Stimulated activated CD8-positive, alpha-beta memory T cell treated with anti-CD3 and anti-CD28 coated beads, Interleukin-7, amount 100 ng/mL, for 48 hours (primary cell): ENCODE results near the gene CIAO2B.
"Not testable (repeated sequence)": the region's sequence is repeated elsewhere in the genome, so short reads cannot be mapped to it uniquely, and the experiment has no call there.

Experiments
- DNase-seq, 2 donors: peaks; one replicate each; pipeline ENCODE4 v3.0.0-alpha.2; 2020; ENCODE audit warnings: low read depth in 1 of 2; ENCODE audit errors: extremely low read depth in 1 of 2

The CIAO2B gene

DNA sequence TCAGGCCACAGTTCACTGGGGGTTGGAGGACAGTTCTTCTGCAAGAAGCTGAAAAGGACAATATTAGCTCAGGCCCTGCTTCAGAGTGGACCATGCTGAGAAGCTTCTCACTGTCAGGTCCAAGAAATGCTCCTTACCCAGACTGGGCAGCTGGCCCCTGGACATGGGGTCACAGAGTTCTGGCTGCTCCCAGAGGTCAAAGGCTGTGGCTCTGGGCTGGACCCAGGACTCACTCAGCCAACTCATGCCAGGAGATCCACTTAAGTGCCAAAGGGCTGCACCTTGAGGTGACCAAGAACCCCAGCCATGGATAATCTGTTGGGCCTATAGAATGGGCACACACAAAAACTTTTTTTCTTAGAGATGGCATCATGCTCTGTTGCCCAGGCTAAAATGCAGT is 5.2 kb upstream of the CIAO2B start:
- DNase-seq, result no peak

DNA sequence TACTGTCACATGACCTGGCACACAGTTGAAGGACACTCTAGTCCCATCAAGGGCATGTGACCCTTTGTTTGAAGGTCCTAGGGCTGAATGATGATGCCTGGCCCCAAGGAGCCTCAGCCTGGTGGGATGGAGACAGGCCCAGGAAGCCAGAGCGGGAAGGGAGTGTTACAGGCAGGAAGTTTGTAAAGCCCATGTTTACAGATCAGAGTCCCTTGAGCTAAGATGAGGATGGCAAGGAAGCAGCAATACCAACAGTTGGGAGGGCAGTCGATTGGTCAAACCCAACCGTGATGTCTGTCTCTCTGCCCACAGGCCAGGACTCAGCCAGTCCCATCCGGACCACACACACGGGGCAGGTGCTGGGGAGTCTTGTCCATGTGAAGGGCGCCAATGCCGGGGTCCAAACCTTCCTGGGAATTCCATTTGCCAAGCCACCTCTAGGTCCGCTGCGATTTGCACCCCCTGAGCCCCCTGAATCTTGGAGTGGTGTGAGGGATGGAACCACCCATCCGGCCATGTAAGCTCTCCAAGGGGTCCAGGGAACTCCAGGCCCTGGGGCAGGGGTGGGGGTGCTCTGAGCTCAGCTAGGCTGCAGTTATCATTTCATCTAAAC is 3.6 kb upstream of the CIAO2B start:
- no peak for DNase-seq

DNA sequence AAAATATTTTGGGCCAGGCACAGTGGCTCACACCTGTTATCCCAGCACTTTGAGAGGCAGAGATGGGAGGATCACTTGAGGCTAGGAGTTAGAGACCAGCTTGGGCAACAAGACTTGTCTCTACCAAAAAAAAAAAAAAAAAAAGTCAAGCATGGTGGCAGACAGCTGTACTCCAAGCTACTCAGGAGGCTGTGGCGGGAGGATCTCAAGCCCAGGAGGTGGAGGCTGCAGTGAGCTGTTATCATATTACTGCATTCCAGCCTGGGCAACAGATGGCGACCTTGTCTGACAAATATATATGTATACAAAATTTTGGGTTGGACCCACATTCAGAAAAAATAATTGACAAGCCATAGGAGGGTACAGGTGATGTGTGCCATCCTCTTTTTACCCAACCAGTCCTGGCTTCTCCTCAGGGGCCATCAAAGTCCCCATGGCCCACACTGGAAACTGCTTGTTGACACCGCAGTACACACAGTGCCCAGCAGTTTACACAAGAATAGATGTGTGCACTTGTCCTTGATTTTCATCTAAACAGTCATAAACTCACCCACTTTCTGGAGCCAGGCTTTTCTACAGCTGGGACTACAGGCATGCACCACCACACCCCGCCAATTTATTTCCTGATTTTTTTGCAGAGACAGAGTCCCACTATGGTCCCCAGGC is 2.8 kb upstream of the CIAO2B start:
- no peak for DNase-seq

DNA sequence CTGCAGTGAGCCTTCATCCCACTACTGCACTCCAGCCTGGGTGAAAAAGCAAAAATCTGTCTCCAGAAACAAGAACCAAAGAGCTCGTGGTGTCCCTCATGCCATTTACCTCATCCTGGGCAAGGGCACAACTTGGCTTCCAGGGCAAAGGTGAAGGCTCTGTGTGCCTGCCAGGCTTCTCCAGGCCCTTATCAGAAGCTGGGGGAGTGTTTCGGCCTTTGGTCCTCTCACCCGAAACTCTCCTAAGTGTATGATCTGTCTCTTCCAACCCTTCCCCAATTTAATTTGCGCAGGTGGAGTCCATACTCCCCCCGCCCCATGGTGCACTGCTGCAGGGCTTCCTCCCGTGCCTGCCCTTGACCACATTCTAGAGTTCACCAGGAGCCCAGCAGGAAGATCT is 2.3 kb upstream of the CIAO2B start:
- DNase-seq, result no peak

DNA sequence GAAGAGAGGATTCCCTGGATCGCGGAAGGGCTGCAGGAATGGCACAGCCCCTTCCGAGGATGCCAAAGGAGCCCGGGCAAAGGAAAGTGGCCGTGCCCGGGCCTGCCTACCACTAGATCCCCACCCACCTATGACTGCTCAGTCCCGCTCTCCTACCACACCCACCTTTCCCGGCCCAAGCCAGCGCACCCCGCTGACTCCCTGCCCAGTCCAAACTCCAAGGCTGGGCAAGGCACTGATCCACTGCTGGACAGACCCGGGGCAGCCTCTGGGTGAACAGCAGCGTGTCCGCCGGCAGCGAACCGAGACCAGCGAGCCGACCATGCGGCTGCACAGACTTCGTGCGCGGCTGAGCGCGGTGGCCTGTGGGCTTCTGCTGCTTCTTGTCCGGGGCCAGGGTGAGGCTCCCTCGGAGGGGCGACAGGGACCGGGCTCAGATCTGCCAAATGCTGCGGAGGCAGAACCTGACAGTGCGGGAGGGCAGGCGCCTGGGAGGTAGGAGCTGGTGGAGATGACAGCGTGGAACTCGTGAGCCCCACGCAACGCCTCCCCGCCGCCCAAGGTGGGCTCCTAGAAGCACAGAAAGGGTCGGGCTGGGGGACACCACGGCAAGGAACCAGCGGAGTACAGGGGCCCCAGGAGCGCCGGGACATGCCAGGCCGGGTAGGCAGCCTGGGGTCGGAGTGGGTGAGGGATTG is 1.3 kb upstream of the CIAO2B start, which contains the start of gene CES2:
CES2 (plus strand) TSS at position 203 of the 698 bp plus-strand sequence; CDS start at position 323, 120 bp downstream.
- no peak for DNase-seq

DNA sequence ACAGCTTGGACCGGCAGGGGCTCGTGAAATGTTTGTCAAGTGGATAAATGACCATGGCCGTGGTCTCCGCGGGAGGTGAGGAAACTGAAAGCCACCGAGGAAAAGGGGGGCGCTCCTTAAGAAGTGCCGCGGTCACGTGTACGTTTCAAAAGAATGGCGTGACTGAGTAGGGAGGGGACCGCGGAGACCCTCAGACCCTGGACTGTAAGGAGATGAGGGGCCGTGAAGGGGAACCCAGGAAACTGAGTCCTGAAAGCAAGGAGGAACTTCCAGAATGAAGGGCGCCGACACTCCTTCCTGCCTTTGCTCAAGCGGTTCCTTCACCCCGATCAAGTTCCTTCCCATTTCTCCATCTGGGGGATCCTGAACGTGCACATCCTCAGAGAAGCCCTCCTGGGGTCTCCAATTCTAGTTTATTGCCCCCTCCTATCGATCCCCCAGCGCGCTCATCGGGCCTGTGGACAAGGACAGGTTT is 674 bp upstream of the CIAO2B start:
- DNase-seq, result not testable (repeated sequence)

DNA sequence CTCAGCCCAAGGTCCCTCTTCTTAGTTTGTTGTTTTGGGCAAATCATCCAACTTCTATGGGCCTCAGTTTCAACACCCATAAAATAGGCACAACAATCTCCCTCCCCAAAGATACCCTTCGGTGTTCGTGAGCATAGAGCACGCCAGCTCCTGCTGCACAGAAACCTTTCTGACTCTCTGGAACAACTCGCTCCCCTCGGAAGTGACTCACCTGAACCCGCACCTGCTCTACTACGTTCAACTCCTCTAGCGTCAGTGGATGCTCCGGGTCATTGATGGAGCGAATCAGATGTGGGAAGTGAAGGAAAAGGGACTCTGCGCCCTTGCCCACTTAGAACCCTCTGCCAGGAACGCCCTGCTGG is 445 bp downstream of the CIAO2B start:
- DNase-seq, result peak in 1 of 2 donors; percentile 49

DNA sequence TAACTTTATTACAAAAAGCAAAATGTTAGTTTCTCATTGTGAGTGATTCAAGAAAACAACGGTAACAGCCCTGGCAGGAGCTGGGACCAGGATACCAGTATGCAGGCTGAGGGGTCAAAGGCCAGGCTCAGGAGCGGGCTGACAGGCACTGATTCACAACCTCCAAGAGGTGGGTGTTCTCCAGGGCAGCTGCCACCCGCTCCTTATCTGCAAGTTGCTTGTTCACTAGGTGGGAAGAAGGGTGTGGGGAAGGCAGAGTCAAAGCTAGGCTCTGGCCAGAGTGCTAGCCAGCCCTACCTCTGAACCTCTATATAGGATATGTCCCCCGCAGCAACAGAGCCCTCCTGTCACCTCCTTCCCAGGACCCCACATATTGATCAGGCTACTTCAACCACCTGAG is 2.1 kb downstream of the CIAO2B start:
- no peak for DNase-seq

DNA sequence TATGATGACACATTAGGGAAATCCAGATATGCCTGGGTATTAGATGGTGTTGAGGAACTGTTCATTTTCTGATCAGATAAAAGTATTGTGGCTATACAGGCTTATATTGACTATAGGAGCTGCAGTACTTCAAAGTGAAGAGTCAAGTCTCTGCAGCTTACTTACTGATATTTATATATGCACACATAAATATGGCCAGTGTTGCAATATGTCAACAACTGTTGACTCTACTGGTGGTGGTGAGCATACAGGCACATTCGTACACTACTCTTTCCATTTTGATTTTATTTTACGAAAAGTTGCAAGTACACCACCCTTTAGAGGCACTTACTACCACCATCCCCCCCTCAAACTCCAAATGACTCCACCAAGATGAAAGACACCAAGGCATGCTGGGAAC is 2.5 kb downstream of the CIAO2B start:
- no peak for DNase-seq

DNA sequence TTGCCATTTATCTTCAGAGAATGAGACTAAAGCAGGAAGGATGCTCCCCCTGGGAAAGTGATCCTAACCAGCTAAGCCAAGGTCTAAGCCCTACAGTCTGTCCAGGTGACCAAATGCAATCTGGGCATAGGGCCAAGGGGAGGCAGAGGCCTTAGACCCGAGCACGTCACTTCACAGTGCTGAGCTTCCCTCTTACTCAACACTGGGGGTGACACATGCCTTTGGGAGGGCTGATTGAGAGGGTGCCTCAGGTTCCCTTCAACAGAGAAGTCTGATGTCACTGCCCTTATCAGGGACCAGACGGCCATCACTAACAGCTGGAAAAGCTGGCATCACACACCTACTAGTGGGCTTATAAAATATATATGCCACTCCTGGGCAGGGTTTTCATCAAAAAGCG is 4.0 kb downstream of the CIAO2B start:
- DNase-seq, result no peak

DNA sequence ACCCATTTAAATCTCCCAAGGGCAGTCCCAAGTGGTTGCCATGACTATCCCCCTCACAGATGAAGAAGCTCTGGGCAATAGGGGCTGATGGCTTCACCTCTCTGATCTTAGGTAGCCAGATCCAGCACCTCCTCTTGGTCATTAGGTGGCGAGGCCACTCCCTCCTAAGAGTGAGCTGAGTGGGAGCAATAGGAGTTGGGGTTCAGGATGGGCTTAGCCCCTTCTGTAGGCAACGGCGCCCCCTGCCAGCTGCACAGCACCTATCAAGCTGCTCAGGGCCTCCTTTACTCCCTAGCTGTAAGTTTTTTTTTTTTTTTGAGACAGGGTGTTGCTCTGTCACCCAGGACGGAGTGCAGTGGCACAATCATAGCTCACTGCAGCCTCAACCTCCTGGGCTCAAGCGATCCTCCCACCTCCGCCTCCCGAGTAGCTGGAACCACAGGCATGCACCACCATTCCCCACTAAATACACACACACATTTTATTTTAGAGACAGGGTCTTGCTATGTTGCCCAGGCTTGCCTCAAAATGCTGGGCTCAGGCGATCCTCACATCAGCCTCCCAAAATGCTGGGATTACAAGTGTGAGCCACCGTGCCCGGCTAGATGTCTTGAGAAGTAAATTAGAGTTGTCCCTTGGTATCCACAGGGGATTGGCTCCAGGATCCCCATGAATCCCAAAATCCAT is 5.4 kb downstream of the CIAO2B start:
- DNase-seq, result no peak

DNA sequence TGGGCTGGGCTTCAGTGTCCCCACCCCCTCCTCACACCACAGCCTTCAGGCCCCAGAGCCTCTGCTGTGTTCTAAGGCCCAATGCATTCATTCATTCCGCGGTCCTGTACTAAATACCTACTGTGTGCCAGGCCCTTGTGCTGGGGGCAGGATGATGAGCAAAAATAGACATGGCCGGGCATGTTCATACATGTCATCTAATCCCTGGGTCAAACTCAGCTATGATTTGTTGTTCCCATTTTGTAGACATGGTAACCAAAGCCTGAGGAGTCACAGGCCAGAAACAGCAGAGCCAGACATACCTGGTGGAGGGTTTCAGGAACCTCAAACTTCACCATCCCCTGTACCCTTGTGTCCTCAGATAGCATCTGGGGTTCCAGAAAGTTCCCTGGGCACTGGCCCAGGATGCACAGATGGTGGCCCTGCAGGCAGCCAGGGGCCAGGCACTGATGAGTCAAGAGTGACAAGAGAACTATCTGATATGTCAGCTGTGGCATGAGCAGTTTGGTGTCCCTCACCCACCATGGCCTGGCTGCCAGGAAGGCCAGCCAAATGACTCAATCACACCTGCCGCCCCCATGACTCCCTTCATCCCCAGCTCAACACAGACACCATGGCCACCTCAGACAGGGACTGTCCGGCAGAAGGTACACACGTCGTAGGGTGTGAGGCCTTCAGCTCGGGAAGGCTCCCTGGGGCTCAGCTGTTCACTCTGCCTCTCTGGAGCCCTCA is 6.1 kb downstream of the CIAO2B start:
- no peak for DNase-seq

DNA sequence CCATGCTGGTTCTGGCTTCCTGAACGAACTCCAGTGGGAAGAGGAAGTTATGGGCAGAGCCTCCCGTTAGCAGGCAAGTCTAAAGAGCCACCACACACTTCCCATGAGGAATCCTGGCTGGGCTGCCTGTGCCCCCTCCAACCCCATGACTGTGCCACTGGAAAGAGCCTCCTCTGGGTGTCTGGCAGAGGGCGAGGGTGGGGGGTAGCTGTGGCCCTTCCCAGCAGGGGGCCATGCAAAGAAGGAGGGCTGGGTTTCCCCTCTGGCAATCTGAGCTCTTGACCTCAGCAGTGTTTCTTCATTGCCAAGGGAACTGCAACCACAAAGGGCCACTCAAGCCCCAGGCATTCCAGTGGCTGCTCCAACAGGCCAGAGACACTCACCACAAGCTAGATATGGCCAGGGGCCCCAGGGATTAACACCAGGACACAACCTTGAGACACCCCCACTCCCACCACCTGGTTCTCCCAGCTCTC is 7.2 kb downstream of the CIAO2B start:
- no peak for DNase-seq

DNA sequence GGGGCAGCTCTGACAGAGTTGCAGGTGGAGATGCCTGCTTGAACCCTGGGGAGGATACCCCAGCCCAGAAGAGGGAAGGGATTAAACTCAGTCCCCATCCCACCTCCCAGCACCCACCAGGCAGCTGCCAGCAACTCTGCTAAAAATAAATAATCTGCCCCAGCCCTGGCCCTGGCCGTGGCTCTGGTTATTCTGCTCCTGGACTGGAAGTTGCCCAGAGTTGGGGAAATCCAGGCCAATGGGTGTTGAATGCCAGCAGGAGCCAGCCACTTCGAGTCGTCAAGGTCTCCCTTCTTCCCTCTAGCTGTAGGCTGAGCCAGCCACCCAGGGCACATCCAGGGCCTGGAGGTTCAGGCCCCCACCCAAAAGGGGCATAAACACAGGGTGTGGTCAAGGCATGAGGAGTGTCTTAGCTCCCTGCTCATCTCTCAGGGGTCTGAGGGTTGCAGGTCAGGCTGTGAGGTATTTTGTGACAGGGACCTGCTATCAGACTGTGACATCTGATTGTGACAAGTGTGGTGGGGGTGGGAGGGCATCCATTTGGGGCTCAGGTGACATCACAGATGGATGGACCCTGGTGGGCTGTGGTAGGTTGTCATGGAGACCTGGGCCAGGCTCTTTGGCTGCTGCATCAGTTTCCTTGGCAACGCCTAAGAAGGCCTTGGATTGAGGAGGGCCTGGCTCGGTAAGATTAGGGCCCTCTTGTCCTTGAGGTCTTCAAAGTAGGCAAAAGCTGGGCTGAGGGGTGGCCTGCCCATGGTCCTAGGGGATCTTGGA is 7.8 kb downstream of the CIAO2B start:
- no peak for DNase-seq

DNA sequence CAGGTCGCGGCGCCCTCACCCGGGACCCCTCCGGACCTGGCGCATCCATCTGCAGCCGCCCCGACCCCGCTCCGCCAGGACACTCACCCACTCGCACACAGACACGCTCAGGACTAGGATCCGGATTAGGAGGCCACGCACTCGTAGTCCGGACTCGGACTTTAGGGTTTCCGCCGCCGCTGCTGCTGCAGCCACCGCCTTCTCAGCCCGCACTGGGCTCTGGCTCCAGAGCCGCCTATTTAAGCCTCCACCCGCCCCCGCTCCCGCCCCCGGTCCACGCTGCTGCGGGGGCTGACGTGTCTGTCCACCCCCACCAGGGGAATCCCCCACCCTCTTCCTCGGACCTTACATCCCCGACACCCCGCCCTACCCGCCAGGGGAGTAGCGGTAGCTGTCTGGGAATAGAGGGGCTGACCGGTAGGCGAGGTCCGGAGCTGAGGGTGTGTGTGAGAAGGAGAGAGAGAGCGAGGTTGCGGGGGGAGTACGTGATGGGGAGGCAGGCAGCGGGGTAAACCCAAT is 8.8 kb downstream of the CIAO2B start, which contains the start of gene RRAD:
RRAD (minus strand) TSS at position 214 of the 519 bp plus-strand sequence. CDS start 356 bp downstream, outside the sequence.
- no peak for DNase-seq

DNA sequence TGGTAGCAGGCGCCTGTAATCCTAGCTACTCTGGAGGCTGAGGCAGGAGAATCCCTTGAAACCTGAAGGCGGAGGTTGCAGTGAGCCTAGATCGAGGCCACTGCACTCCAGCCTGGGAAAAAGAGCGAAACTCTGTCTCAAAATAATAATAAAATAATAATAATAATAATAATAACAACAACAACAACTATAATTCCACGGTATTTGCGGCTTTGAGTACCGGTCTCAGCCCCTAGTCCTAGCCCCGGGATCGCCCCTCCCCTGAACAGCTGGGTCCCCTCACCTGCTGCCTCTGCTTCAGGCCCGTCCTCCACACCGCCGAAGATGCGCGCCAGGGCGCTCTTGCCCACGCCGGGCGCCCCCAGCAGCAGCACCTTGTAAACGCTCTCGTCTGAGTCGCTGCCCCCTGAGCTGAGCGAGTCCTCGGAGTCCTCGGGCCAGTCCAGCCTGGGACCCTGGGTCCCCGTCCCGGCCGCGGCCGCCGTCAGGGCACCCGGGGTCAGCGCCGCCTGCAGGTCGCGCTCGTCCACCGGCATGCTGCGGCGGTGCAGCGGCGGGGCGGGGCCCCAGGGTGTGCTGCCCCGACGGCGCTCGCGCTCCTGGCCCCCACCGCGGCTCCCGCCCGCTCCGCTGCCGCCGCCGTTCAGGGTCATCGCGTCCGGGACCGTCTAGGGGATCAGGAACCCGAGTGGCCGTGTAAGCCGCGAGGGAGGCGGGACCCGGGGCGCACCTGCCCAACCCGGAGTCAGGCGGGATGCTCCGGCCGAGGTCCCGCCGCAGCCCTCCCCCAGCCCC is 9.5 kb downstream of the CIAO2B start:
- DNase-seq, result no peak

DNA sequence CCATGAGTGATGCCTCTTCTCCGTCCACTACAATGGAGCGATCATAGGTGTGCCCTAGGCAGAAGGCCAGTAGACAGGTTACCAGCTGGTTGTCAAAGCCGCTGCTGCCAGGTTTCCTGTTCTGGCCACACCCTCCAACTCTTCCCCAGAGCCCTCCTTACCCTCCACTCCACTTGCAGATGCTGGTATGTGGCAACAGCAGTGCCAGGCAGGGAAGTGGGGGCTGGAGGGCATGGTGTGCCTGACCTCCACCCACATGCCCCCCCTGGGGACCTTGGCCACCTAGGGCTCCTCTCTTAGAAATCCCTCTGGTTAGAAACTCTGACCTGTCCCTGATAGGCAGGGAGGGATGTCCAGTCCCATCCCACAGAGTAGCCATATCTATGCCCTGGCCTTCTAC is 10.3 kb downstream of the CIAO2B start:
- DNase-seq, result no peak

DNA sequence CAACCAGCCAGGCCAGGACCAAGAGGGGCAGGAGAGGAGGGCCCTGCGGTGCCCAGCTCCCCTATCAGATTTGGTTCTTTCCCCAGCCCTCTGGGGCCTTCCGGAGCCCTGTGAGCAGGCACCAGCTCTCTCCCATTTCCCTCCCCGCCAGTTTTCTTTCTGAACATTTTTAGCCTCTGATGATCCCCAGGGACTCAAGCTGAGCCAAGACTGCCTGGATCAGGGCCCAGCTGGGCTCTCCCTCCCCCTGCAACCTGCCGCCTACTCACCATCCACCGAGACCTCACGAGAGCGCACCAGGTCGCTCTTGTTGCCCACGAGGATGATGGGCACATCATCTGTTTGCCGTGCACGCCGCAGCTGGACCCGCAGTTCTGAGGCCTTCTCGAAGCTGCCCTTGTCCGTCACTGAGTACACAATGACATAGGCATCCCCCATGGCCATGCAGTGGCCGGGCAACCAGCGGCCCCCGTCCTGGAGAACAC is 10.9 kb downstream of the CIAO2B start:
- DNase-seq, result no peak
